Type B pancreatic cell (in vitro differentiated cells): ENCODE results near the gene FAM181A. TPM values are rescaled to one million over a fixed set of nuclear protein-coding genes. Genes with fewer than 3 reads are reported as not detected.

Source experiments
- DNase-seq: peaks from one replicate; pipeline ENCODE4 v3.0.0; 2021; ENCODE audit warnings: mixed read lengths; ENCODE audit not compliant: unreplicated experiment; ENCODE audit errors: extremely low spot score
- H3K27ac Mint-ChIP-seq: 2 replicates; pipeline ENCODE4 v1.8.0; 2021; ENCODE audit warnings: mild to moderate bottlenecking, mixed read lengths
- H3K27me3 Mint-ChIP-seq: 2 replicates; pipeline ENCODE4 v1.8.0; 2021; ENCODE audit warnings: mixed read lengths
- H3K36me3 Mint-ChIP-seq: 2 replicates; pipeline ENCODE4 v1.8.0; 2021; ENCODE audit warnings: mixed read lengths
- H3K4me1 Mint-ChIP-seq: one replicate; pipeline ENCODE4 v1.8.0; 2021; ENCODE audit warnings: mixed read lengths; ENCODE audit not compliant: unreplicated experiment
- H3K4me3 Mint-ChIP-seq: 2 replicates; pipeline ENCODE4 v1.8.0; 2021; ENCODE audit warnings: mild to moderate bottlenecking, mixed read lengths
- H3K9me3 Mint-ChIP-seq: 2 replicates; pipeline ENCODE4 v1.8.0; 2021; ENCODE audit warnings: mixed read lengths
- total RNA-seq: library from RNA; stranded (reverse); gene quantifications from 2 replicates; pipeline ENCODE4 v1.2.1, GENCODE V29; 2021; ENCODE audit warnings: low replicate concordance
- TF ChIP-seq, protein P1 (sequence below): fragments of 200-600 bp; sonication (generic); conservative IDR thresholded peaks from 2 replicates; pipeline ENCODE4 v1.5.0; 2021; ENCODE audit warnings: antibody characterized with exemption, mild to moderate bottlenecking

The FAM181A gene
- total RNA-seq, 1 donor from 2014 or later, result 1.2 TPM

DNA sequence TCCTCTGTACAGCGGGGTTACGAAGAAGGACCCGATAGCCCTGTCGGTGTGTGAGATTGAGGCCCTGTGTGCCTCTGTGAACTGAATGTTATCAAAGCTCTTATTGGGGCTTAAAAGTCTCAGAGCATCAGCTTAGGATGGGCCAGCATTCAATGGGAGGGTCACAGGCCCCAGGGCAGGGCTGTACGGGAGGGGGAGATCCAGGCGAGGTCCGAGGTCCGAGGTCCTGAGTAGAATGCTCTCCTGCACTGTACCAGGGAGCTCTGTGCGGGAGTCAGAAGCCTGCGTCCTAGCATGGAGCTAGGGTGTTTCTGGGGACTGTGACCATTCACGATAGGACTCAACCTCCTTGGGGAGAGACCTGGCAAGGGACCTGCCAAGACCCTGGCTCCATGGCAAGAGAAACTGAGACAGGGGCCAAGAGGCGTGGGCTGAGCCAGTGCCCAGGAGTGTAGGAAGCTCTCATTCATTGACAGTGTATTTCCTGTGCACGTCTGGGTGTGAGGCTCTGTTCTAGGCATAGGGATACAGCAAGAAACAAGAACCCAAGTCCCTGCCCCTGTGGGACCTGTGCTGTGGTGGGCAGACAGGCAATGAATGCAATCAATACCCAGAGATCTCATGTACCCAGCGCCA lies 12.0 kb upstream of the FAM181A start:
- Mint-ChIP-seq H3K4me3 (no peak overlapping the region), H3K27ac (no peak overlapping the region), H3K36me3 (no peaks in the 10 kb centered on the region), H3K27me3 (peaks cover 4% of the 10 kb centered on the region), H3K9me3 (no peaks in the 10 kb centered on the region), H3K4me1 (no peaks in the 10 kb centered on the region)
- TF ChIP-seq, protein P1, sequence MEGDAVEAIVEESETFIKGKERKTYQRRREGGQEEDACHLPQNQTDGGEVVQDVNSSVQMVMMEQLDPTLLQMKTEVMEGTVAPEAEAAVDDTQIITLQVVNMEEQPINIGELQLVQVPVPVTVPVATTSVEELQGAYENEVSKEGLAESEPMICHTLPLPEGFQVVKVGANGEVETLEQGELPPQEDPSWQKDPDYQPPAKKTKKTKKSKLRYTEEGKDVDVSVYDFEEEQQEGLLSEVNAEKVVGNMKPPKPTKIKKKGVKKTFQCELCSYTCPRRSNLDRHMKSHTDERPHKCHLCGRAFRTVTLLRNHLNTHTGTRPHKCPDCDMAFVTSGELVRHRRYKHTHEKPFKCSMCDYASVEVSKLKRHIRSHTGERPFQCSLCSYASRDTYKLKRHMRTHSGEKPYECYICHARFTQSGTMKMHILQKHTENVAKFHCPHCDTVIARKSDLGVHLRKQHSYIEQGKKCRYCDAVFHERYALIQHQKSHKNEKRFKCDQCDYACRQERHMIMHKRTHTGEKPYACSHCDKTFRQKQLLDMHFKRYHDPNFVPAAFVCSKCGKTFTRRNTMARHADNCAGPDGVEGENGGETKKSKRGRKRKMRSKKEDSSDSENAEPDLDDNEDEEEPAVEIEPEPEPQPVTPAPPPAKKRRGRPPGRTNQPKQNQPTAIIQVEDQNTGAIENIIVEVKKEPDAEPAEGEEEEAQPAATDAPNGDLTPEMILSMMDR, result no peak
- DNase-seq, result no peak

DNA sequence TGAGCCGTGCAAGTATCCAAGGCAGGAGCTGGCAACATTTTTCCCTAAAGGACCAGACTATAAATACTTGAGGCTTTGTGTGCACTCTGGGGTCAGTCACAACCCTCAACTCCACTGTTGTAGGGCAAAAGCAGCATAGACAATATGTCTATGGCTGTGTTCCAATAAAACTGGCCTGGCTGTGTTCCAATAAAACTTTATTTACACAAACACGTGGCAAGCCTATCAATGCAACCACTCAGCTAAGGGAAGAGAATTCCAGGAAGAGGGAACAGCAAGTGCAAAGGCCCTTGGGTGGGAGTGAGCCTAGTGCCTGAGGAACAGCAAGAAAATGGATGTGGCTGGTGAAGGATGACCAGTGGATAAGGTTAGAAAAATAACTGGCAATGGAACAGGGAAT lies 11.3 kb upstream of the FAM181A start:
- no peaks in the 10 kb centered on the region for H3K9me3 Mint-ChIP-seq
- TF ChIP-seq, protein P1, result no peak
- H3K4me1 Mint-ChIP-seq, result no peaks in the 10 kb centered on the region
- no peak for DNase-seq
- H3K36me3 Mint-ChIP-seq, result no peaks in the 10 kb centered on the region
- no peak overlapping the region for H3K4me3 Mint-ChIP-seq
- H3K27ac Mint-ChIP-seq, result no peak overlapping the region
- peaks cover 4% of the 10 kb centered on the region for H3K27me3 Mint-ChIP-seq

DNA sequence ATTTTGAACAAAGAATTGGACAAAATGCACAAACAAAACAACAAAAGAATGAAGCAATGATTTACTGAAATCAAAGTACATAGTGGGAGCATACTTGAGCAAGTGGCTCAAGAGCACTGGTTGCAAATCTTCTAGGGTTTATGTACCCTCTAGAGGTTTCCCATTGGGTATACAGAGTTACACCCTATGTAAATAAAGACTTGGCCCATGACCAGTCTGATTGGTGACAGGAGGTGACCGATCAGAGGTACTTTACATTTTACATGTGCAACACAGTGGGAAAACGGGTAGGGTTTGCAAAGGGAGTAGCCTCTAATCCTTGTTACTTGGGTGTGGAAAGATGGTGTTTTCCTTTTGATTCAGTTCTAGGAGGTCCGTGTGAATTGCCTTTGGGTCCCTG lies 10.6 kb upstream of the FAM181A start:
- no peak overlapping the region for H3K4me3 Mint-ChIP-seq
- H3K27me3 Mint-ChIP-seq, result peaks cover 4% of the 10 kb centered on the region
- no peaks in the 10 kb centered on the region for H3K9me3 Mint-ChIP-seq
- no peaks in the 10 kb centered on the region for H3K36me3 Mint-ChIP-seq
- no peaks in the 10 kb centered on the region for H3K4me1 Mint-ChIP-seq
- DNase-seq, result no peak
- TF ChIP-seq, protein P1, result no peak
- no peak overlapping the region for H3K27ac Mint-ChIP-seq

DNA sequence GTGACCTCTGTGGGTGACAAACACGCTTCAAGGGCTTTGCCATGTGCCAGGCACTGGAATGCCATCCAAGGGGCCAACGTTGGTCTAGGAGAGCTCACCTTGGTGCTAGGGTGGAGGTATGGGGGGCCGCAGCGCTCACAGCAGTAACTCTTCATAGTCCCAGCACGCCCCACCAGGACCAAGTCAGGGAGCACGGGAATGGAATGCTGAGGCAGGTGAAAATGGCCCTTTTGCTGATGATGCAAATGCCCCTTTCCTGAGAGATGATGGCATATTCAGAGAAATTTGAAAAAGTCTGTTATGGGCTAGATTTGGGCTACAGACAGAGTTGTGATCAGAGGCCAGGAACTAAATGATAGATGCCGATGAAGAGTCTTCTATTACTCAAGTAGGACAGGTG lies 10.0 kb upstream of the FAM181A start:
- no peaks in the 10 kb centered on the region for H3K9me3 Mint-ChIP-seq
- no peak for DNase-seq
- peaks cover 4% of the 10 kb centered on the region for H3K27me3 Mint-ChIP-seq
- H3K4me3 Mint-ChIP-seq, result no peak overlapping the region
- H3K36me3 Mint-ChIP-seq, result no peaks in the 10 kb centered on the region
- H3K4me1 Mint-ChIP-seq, result no peaks in the 10 kb centered on the region
- no peak overlapping the region for H3K27ac Mint-ChIP-seq
- TF ChIP-seq, protein P1, result no peak

DNA sequence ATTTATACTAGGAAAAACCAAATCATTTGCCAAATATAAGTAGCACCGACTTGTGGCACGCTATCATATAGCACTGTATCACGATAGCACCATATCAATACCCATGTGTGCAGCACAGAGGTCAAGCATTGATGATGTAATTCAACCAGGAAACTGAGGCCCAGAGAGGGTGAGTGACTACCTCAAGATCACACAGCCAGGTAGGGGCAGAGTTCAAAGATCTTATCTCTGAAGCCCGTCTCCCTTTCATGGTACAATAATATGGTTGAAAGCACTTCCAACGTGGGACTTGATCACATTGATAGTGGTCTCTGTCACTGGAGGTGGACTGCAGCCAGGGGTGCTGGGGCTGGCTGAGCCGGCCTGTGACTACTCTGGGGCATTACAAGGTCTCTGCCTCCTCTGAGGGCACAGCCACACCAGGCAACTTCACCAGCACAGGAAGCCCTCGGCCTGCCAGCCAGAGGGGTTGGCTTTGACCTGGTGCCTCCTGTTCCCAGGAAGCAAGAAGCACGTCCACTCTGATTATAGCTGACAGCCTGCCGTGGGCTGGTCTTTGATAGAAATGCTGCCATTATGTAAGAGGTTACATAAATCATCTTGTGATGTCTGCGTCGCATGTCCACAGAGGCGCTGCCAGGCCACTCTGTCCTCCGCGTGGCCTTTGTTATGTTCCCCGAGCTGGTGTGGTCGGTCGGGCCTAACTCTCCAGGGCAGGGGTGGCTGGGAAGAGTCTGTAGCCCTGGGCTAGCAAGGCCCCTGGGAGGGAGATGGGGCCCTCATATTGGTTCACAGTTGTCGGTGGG lies 5.9 kb upstream of the FAM181A start:
- Mint-ChIP-seq H3K27me3 (peaks cover 8% of the 10 kb centered on the region), H3K27ac (no peak overlapping the region), H3K9me3 (no peaks in the 10 kb centered on the region), H3K4me3 (no peak overlapping the region), H3K36me3 (no peaks in the 10 kb centered on the region), H3K4me1 (no peaks in the 10 kb centered on the region)
- DNase-seq, result no peak
- TF ChIP-seq, protein P1, result no peak
